ENCODE data around the gene PA2G4. TPM values are rescaled to one million over a fixed set of nuclear protein-coding genes. Genes with fewer than 3 reads are reported as not detected.

Gene PA2G4
- polyA plus RNA-seq, 4 donors = 63.7 to 156 (median 93.2) TPM

DNA sequence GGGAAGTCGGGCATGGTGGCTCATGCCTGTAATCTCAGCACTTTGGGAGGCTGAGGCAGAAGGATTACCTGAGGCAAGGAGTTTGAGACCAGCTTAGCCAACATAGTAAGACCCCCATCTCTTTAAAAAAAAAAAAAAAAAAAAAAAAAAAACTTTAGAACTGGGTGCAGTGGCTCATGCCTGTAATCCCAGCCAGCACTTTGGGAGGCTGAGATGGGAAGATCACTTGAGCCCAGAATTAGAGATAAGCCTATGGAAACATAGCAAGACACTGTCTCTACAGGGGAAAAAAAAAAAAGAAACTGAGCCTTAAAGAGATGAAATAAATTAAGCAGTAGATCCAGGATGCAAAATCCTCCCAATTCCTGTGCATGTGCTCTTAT lies 1.7 kb upstream of the PA2G4 start:
- peaks cover 4 to 50% (median 20%) of the 10 kb centered on the region in 3 donors for H3K36me3 ChIP-seq (ENCODE audit: control insufficient read depth in 3 of 3, insufficient read depth in 2 of 3, low read depth in 1 of 3, low read length in 3 of 3)
- WGBS, 3 donors = 42 to 62% (median 55%) methylated on average over 1 of the region's 1 CpG

GRCh38 chr12:56103066-56103711 lies 1.2 kb upstream of the PA2G4 start:
- no peaks in the 10 kb centered on the region for H3K9me3 ChIP-seq (ENCODE audit: control insufficient read depth in 2 of 2, insufficient read depth in 1 of 2, low read depth in 1 of 2, low read length in 1 of 2)
- H3K4me1 ChIP-seq (ENCODE audit: control insufficient read depth in 3 of 3, insufficient read depth in 2 of 3, low read depth in 1 of 3, low read length in 2 of 3) = peaks cover 0 to 6% (median 5%) of the 10 kb centered on the region in 3 donors
- no peak overlapping the region for H3K4me3 ChIP-seq (ENCODE audit: low read depth in 1 of 3, low read length in 3 of 3)
- no peak for FAIRE-seq
- H3K27me3 ChIP-seq (ENCODE audit: control insufficient read depth in 3 of 3, insufficient read depth in 3 of 3, low read length in 3 of 3) = no peaks in the 10 kb centered on the region
- whole genome bisulfite sequencing, 3 donors = 31 to 36% (median 34%) methylated on average over 6 of the region's 6 CpGs
- H3K27ac ChIP-seq (ENCODE audit: low read depth in 1 of 3, low read length in 2 of 3) = peak overlapping the region; percentile 82 to 89 (median 89)
- H3K36me3 ChIP-seq (ENCODE audit: control insufficient read depth in 3 of 3, insufficient read depth in 2 of 3, low read depth in 1 of 3, low read length in 3 of 3) = peaks cover 4 to 50% (median 25%) of the 10 kb centered on the region in 3 donors
- peak in 1 of 2 donors; percentile 44 for DNase-seq

More for the DNA sequence above, 1.7 kb upstream of the PA2G4 start:
- Histone ChIP-seq H3K9me3 (ENCODE audit: control insufficient read depth in 2 of 2, insufficient read depth in 1 of 2, low read depth in 1 of 2, low read length in 1 of 2) (no peaks in the 10 kb centered on the region), H3K4me3 (ENCODE audit: low read depth in 1 of 3, low read length in 3 of 3) (no peak overlapping the region), H3K27ac (ENCODE audit: low read depth in 1 of 3, low read length in 2 of 3) (no peak overlapping the region), H3K27me3 (ENCODE audit: control insufficient read depth in 3 of 3, insufficient read depth in 3 of 3, low read length in 3 of 3) (no peaks in the 10 kb centered on the region), H3K4me1 (ENCODE audit: control insufficient read depth in 3 of 3, insufficient read depth in 2 of 3, low read depth in 1 of 3, low read length in 2 of 3) (peaks cover 0 to 6% (median 5%) of the 10 kb centered on the region in 3 donors)
- DNase-seq = no peak
- FAIRE-seq = no peak

DNA sequence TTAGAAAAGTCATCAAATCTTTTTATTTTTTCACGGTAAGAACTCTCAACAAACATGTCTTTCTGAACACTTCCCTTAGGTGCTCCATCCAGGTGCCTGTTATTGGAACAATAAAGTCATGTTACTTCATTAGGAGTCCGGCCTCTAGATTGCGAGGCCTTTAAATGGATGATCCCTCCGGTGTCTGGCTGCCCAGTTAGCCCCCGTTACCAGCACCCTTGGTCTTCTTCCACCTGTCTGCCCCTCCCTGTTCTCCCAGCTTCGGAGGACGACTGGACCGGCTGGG lies 593 bp upstream of the PA2G4 start:
- H3K4me3 ChIP-seq (ENCODE audit: low read depth in 1 of 3, low read length in 3 of 3) = peak overlapping the region; percentile 37 to 77 (median 59)
- H3K27ac ChIP-seq (ENCODE audit: low read depth in 1 of 3, low read length in 2 of 3) = peak overlapping the region; percentile 82 to 89 (median 89)
- WGBS, 3 donors = 0 to 2% (median 0%) methylated on average over 8 of the region's 8 CpGs
- no peaks in the 10 kb centered on the region for H3K9me3 ChIP-seq (ENCODE audit: control insufficient read depth in 2 of 2, insufficient read depth in 1 of 2, low read depth in 1 of 2, low read length in 1 of 2)
- FAIRE-seq = no peak
- DNase-seq = no peak
- peaks cover 0 to 6% (median 5%) of the 10 kb centered on the region in 3 donors for H3K4me1 ChIP-seq (ENCODE audit: control insufficient read depth in 3 of 3, insufficient read depth in 2 of 3, low read depth in 1 of 3, low read length in 2 of 3)
- no peaks in the 10 kb centered on the region for H3K27me3 ChIP-seq (ENCODE audit: control insufficient read depth in 3 of 3, insufficient read depth in 3 of 3, low read length in 3 of 3)
- H3K36me3 ChIP-seq (ENCODE audit: control insufficient read depth in 3 of 3, insufficient read depth in 2 of 3, low read depth in 1 of 3, low read length in 3 of 3) = peaks cover 2 to 46% (median 21%) of the 10 kb centered on the region in 3 donors

- Histone ChIP-seq H3K36me3 (ENCODE audit: control insufficient read depth in 3 of 3, insufficient read depth in 2 of 3, low read depth in 1 of 3, low read length in 3 of 3) (peaks cover 7 to 45% (median 19%) of the 10 kb centered on the region in 3 donors), H3K9me3 (ENCODE audit: control insufficient read depth in 2 of 2, insufficient read depth in 1 of 2, low read depth in 1 of 2, low read length in 1 of 2) (no peaks in the 10 kb centered on the region), H3K27me3 (ENCODE audit: control insufficient read depth in 3 of 3, insufficient read depth in 3 of 3, low read length in 3 of 3) (no peaks in the 10 kb centered on the region), H3K4me3 (ENCODE audit: low read depth in 1 of 3, low read length in 3 of 3) (peak overlapping the region; percentile 59 to 80 (median 77)), H3K4me1 (ENCODE audit: control insufficient read depth in 3 of 3, insufficient read depth in 2 of 3, low read depth in 1 of 3, low read length in 2 of 3) (peaks cover 0 to 6% (median 3%) of the 10 kb centered on the region in 3 donors), H3K27ac (ENCODE audit: low read depth in 1 of 3, low read length in 2 of 3) (peak overlapping the region; percentile 74 to 89 (median 82))
- 0 to 1% (median 0%) methylated on average over 38 to 40 of the region's 40 CpGs for WGBS, 3 donors
- DNase-seq = peak; percentile 22 to 56
- FAIRE-seq = no peak
Observed at GRCh38 chr12:56104815-56105608, 653 bp downstream of the PA2G4 start.

GRCh38 chr12:56105609-56105902 lies 1.2 kb downstream of the PA2G4 start:
- Histone ChIP-seq H3K36me3 (ENCODE audit: control insufficient read depth in 3 of 3, insufficient read depth in 2 of 3, low read depth in 1 of 3, low read length in 3 of 3) (peaks cover 7 to 47% (median 21%) of the 10 kb centered on the region in 3 donors), H3K27ac (ENCODE audit: low read depth in 1 of 3, low read length in 2 of 3) (peak overlapping the region in 1 of 3 donors; percentile 82), H3K27me3 (ENCODE audit: control insufficient read depth in 3 of 3, insufficient read depth in 3 of 3, low read length in 3 of 3) (no peaks in the 10 kb centered on the region), H3K4me1 (ENCODE audit: control insufficient read depth in 3 of 3, insufficient read depth in 2 of 3, low read depth in 1 of 3, low read length in 2 of 3) (peaks cover 0 to 6% (median 3%) of the 10 kb centered on the region in 3 donors), H3K4me3 (ENCODE audit: low read depth in 1 of 3, low read length in 3 of 3) (peak overlapping the region; percentile 59 to 80 (median 77)), H3K9me3 (ENCODE audit: control insufficient read depth in 2 of 2, insufficient read depth in 1 of 2, low read depth in 1 of 2, low read length in 1 of 2) (no peaks in the 10 kb centered on the region)
- DNase-seq = no peak
- no peak for FAIRE-seq
- 11 to 20% (median 11%) methylated on average over 2 of the region's 2 CpGs for WGBS, 3 donors

DNA sequence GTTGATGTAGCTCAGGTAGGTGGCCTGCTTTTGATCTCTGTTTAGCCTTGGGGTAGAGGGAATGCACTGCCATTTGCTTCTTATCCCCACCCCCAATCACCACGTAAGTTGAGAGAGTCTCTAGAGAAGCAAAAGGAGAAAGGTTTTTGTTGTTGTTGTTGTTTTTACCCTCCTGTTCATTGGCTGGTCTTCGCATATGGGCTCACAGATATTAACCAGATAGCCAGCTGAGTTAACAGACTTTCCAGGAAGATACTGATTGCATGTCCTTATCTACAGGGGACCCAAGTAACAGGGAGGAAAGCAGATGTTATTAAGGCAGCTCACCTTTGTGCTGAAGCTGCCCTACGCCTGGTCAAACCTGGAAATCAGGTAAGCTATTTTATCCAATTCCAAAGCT lies 2.9 kb downstream of the PA2G4 start:
- Histone ChIP-seq H3K36me3 (ENCODE audit: control insufficient read depth in 3 of 3, insufficient read depth in 2 of 3, low read depth in 1 of 3, low read length in 3 of 3) (peaks cover 14 to 46% (median 19%) of the 10 kb centered on the region in 3 donors), H3K9me3 (ENCODE audit: control insufficient read depth in 2 of 2, insufficient read depth in 1 of 2, low read depth in 1 of 2, low read length in 1 of 2) (no peaks in the 10 kb centered on the region), H3K27me3 (ENCODE audit: control insufficient read depth in 3 of 3, insufficient read depth in 3 of 3, low read length in 3 of 3) (no peaks in the 10 kb centered on the region), H3K27ac (ENCODE audit: low read depth in 1 of 3, low read length in 2 of 3) (no peak overlapping the region), H3K4me1 (ENCODE audit: control insufficient read depth in 3 of 3, insufficient read depth in 2 of 3, low read depth in 1 of 3, low read length in 2 of 3) (peaks cover 0 to 6% (median 3%) of the 10 kb centered on the region in 3 donors), H3K4me3 (ENCODE audit: low read depth in 1 of 3, low read length in 3 of 3) (no peak overlapping the region)
- FAIRE-seq (no peak), DNase-seq (no peak)
- 90 to 93% (median 92%) methylated on average over 3 of the region's 3 CpGs for WGBS, 3 donors

DNA sequence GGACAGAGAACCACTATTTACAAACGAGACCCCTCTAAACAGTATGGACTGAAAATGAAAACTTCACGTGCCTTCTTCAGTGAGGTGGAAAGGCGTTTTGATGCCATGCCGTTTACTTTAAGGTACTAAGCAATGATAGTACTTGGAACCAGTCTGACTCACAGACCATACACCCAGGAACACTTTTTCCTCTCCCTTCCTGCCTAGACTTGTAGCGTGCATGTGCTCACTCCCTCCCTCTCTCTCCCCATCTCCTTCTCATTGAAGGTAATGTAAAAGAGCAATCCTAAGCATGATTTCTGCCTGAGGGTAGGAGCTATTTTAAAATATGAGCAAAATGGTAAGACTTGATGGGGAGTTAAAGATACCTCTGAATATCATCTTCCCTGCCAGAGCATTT lies 6.2 kb downstream of the PA2G4 start:
- Histone ChIP-seq H3K4me1 (ENCODE audit: control insufficient read depth in 3 of 3, insufficient read depth in 2 of 3, low read depth in 1 of 3, low read length in 2 of 3) (peaks cover 0 to 11% (median 2%) of the 10 kb centered on the region in 3 donors), H3K27me3 (ENCODE audit: control insufficient read depth in 3 of 3, insufficient read depth in 3 of 3, low read length in 3 of 3) (no peaks in the 10 kb centered on the region), H3K27ac (ENCODE audit: low read depth in 1 of 3, low read length in 2 of 3) (no peak overlapping the region), H3K4me3 (ENCODE audit: low read depth in 1 of 3, low read length in 3 of 3) (no peak overlapping the region), H3K9me3 (ENCODE audit: control insufficient read depth in 2 of 2, insufficient read depth in 1 of 2, low read depth in 1 of 2, low read length in 1 of 2) (no peaks in the 10 kb centered on the region), H3K36me3 (ENCODE audit: control insufficient read depth in 3 of 3, insufficient read depth in 2 of 3, low read depth in 1 of 3, low read length in 3 of 3) (peaks cover 17 to 55% (median 21%) of the 10 kb centered on the region in 3 donors)
- WGBS, 3 donors = 86 to 92% (median 91%) methylated on average over 5 of the region's 5 CpGs
- FAIRE-seq (no peak), DNase-seq (no peak)

DNA sequence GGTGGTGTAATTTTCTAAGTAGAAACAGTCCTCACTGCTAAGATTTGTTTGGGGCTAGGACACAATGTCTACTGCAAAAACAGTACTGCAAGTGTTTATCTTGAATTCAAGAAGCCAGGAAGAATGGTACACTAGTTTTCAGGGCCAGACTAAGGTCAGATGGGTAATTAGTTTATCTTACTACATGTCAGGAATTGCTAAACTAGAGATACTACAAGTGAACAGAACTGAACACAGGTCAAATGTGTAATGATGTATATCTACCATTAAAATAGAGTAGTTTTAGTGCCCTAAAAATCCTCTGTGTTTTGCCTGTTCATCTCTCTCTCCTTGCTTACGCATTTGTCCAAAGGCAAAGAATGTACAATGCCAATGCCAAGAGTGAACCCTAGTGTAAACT lies 9.7 kb downstream of the PA2G4 start:
- DNase-seq (no peak), FAIRE-seq (no peak)
- Histone ChIP-seq H3K36me3 (ENCODE audit: control insufficient read depth in 3 of 3, insufficient read depth in 2 of 3, low read depth in 1 of 3, low read length in 3 of 3) (peaks cover 14 to 41% (median 17%) of the 10 kb centered on the region in 3 donors), H3K9me3 (ENCODE audit: control insufficient read depth in 2 of 2, insufficient read depth in 1 of 2, low read depth in 1 of 2, low read length in 1 of 2) (no peaks in the 10 kb centered on the region), H3K4me3 (ENCODE audit: low read depth in 1 of 3, low read length in 3 of 3) (no peak overlapping the region), H3K27me3 (ENCODE audit: control insufficient read depth in 3 of 3, insufficient read depth in 3 of 3, low read length in 3 of 3) (no peaks in the 10 kb centered on the region), H3K4me1 (ENCODE audit: control insufficient read depth in 3 of 3, insufficient read depth in 2 of 3, low read depth in 1 of 3, low read length in 2 of 3) (peaks cover 0 to 11% (median 4%) of the 10 kb centered on the region in 3 donors), H3K27ac (ENCODE audit: low read depth in 1 of 3, low read length in 2 of 3) (no peak overlapping the region)
- 94 to 100% (median 100%) methylated on average over 1 of the region's 1 CpG for WGBS, 3 donors
